Fibroblast of mammary gland (primary cell): ENCODE data around the gene UBAP2.

Experiments
- DNase-seq: peaks from one replicate; pipeline ENCODE4 v3.0.0-alpha.2; 2010; ENCODE audit warnings: low read depth
- H3K4me3 ChIP-seq: 2 replicates; pipeline ENCODE4 v1.5.1; 2011; ENCODE audit warnings: low read depth, mild to moderate bottlenecking, low read length, moderate library complexity; ENCODE audit not compliant: control insufficient read depth
- TF ChIP-seq, protein P1 (sequence below): conservative IDR thresholded peaks from 2 replicates; pipeline ENCODE4 v1.5.1; 2011; ENCODE audit warnings: low read depth, low read length, inconsistent platforms; ENCODE audit not compliant: control insufficient read depth, insufficient read depth

Gene UBAP2

DNA sequence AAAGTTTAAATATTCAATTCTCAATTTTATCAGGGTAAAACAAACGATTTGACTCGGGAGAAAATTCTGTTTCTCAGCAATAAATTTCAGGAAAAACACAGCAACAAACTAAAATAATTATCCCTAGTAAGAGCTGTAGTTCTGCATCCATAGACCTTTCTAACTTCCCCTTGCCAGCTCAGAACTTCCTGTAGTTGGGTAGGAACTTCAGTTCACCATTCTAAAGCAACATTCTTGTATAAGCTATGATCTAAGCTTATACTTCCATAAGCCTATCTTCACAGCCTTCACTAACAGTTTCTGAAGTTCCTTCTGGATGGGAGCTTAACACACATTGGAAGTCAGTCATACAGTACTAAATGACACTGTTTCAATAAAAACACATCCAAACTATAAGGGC, 96.6 kb downstream of the UBAP2 start:
- no peak for DNase-seq
- TF ChIP-seq, protein P1, sequence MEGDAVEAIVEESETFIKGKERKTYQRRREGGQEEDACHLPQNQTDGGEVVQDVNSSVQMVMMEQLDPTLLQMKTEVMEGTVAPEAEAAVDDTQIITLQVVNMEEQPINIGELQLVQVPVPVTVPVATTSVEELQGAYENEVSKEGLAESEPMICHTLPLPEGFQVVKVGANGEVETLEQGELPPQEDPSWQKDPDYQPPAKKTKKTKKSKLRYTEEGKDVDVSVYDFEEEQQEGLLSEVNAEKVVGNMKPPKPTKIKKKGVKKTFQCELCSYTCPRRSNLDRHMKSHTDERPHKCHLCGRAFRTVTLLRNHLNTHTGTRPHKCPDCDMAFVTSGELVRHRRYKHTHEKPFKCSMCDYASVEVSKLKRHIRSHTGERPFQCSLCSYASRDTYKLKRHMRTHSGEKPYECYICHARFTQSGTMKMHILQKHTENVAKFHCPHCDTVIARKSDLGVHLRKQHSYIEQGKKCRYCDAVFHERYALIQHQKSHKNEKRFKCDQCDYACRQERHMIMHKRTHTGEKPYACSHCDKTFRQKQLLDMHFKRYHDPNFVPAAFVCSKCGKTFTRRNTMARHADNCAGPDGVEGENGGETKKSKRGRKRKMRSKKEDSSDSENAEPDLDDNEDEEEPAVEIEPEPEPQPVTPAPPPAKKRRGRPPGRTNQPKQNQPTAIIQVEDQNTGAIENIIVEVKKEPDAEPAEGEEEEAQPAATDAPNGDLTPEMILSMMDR: no peak

DNA sequence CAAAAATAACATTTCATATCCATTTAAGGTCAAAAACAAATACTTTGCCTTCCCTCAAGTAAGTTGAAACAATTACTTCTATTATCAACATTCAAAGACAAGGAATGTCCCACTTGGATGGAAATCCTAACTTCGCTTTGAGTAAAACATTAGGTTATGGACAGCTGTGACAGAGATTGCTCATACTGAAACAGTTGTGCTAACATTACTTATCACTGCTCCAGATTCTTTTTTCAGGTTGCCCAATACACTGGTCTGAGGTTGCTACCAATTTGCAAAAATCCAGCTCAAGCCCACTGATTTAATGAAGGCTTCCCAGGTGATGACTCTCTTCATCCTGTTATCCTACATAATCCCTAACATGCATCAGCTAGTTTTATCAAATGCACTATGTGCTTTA, 98.3 kb downstream of the UBAP2 start:
- no peak for DNase-seq
- no peak overlapping the region for H3K4me3 ChIP-seq
- TF ChIP-seq, protein P1: no peak

More for the DNA sequence above, 96.6 kb downstream of the UBAP2 start:
- no peak overlapping the region for H3K4me3 ChIP-seq

DNA sequence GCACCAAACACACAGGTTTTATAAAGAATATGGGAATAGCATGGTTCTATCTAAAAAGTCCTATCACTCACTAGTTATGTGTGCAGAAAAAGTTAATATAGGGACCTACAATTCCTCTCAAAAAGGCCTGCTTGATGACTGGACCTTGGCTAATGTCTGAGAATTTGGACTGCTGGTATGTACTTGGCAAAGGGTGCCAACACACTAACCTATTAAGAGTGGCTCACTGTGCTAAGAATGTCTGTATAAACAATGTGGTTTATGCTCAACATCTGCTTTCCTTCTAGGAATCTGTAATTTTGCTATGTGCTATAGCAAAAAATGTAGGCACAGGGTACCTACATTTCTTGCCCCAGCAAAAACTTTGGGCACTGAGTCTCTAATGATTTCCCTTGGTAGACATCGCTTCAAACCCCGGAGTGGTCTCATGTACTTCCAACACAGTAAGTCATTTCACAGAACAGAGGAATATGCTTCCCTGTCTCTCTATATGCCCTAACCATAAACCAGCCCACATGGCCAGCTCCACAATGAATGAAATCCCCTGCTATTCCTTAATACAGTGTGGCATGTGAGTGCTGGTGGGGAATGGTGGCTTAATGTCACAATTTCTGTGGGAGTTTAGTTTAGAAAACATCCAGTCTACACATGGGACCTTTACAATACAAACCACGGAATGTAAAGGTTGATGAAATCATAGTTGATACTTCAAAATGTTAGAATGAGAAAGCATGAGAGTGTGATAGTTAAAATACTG, 101.7 kb downstream of the UBAP2 start:
- DNase-seq: peak; percentile 95

DNA sequence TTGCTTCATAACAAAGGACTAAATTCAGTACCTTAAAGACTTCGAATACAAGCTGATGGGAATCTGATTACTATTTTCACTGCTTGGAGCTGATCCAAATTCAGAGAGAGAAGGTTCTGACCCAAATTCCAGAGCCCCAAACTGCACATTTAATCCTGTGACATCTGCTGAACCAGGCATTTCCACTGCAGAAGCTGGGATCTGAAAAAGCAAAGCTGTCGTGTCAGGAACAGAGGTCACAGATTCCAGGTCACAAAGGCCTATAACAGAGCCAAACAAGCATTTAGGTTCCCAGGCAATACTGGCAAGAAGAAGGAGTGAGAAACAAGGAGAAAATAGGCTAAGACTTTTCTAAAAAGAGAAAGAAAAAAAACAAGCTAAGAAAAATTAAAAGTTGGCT, 105.3 kb downstream of the UBAP2 start:
- DNase-seq: no peak
- TF ChIP-seq, protein P1: no peak
- H3K4me3 ChIP-seq: no peak overlapping the region

More for the DNA sequence above, 101.7 kb downstream of the UBAP2 start:
- H3K4me3 ChIP-seq: no peak overlapping the region
- TF ChIP-seq, protein P1: no peak

DNA sequence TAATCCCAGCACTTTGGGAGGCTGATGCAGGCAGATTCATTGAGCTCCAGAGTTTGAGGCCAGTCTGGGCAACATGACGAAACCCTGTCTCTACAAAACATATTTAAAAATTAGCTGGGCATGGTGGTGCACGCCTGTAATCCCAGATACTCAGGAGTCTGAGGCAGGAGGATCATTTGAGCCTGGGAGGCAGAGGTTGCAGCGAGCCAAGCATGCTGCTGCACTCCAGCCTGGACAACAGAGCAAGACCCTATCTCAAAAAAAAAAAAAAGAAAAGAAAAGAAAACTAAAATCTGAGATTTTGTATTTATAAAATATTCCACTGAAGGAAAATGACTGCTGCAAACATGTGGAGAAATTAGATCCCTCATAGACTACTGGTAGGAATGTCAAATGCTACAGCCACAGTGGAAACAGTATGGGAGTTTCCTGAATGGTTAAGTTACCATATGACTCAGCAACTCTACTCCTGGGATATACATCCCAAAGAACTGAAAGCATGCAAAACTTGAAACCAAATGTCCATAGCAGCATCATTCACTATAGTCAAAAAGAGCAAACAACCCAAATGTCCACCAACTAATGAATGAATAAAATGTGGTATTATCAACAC, 106.1 kb downstream of the UBAP2 start:
- TF ChIP-seq, protein P1: peak; percentile 56
- DNase-seq: peak; percentile 77
- H3K4me3 ChIP-seq: no peak overlapping the region

DNA sequence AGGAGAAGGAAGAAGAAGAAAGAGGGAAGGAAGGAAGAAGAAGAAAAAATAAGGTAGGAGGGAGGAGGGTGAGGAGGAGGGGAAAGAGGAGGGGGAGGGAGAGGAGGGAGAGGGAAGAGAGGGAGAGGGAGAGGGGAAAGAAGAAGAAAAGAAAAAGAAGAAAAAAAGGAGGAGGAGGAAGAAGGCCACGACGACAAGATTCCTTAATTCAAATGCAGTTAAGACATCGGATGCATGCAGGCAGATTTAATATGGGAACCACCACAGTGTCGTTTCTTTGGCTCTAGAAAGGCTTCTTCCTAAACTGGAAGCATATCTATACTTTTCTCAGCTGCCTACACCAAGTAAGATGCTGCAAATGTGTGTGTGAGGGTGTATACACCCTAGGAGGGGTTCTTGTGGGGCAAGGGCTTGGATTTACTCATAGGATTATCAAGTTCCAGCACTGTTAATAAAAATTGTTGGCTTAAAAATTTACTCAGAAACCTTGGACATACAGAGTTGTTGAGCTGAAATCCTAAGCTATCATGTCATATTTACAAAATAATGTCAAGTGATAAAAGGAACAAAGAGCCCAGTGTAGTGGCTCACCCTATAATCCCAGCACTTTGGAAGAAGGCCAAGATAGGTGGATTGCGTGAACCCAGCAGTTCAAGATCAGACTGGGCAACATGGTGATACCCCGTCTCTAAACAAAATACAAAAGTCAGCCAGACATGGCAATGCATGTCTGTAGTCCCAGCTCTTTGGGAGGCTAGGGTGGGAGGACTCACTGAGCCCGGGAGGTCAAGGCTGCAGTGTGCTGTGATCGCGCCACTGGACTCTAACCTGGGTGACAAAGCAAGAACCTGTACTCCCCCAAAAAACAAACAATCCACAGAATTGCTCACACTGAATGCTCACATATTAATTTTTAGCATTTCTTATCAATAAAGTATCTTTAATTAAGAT, 108.5 kb downstream of the UBAP2 start:
- TF ChIP-seq, protein P1: no peak
- no peak for DNase-seq
- H3K4me3 ChIP-seq: no peak overlapping the region
